Prostate gland (tissue), 2 donors: Measurements from ENCODE around the gene SLC38A10. TPM values are rescaled to one million over a fixed set of nuclear protein-coding genes. Genes with fewer than 3 reads are reported as not detected.

ENCODE experiments used
- DNase-seq: peaks from one replicate; pipeline ENCODE4 v3.0.0-alpha.2; 2019; ENCODE audit warnings: low spot score
- H3K27ac ChIP-seq, 2 donors: fragments of 200-600 bp; sonication (generic); 2 replicates each; pipeline ENCODE4 v1.5.1; 2017 to 2019
- H3K27me3 ChIP-seq: fragments of 200-600 bp; sonication (generic); replicated peaks from 2 replicates; pipeline ENCODE4 v1.5.1; 2019; ENCODE audit not compliant: insufficient read depth
- H3K36me3 ChIP-seq, 2 donors: fragments of 200-600 bp; sonication (generic); 1 replicate in 1 of 2; 2 replicates in 1 of 2; pipeline versions ENCODE4 v1.5.1 to v1.8.1; 2017 to 2019
- H3K4me1 ChIP-seq: fragments of 200-600 bp; sonication (generic); replicated peaks from 2 replicates; pipeline ENCODE4 v1.5.1; 2019
- H3K4me3 ChIP-seq, 2 donors: fragments of 200-600 bp; sonication (generic); 2 replicates each; pipeline ENCODE4 v1.5.1; 2017 to 2019
- H3K9me3 ChIP-seq: fragments of 200-600 bp; sonication (generic); 2 replicates; pipeline ENCODE4 v1.5.1; 2017
- CTCF ChIP-seq, 4 experiments: fragments of 200-600 bp in 2 of 4; fragments of 450-650 bp in 2 of 4; sonication (generic) in 2 of 4; IDR thresholded peaks; 1 replicate in 3 of 4; 2 replicates in 1 of 4; pipeline ENCODE4 v1.5.1; 2016 to 2019; ENCODE audit warnings: antibody characterized with exemption in 4 of 4, mild to moderate bottlenecking in 2 of 4, moderate library complexity in 2 of 4
- POLR2A ChIP-seq: fragments of 450-650 bp; IDR thresholded peaks from one replicate; pipeline ENCODE4 v1.6.1; 2016; ENCODE audit warnings: antibody characterized with exemption, mild to moderate bottlenecking
- POLR2AphosphoS5 ChIP-seq: sonication (generic); formaldehyde crosslinking; IDR thresholded peaks from one replicate; pipeline ENCODE4 v1.6.1; 2017; ENCODE audit warnings: antibody characterized with exemption
- WGBS: methylation state at CpG from one replicate; pipeline ENCODE4 v1.1.5; 2018; 5-methylcytosine and 5-hydroxymethylcytosine counted together
- intact Hi-C: fragments of 100-400 bp; cut with DNase I; formaldehyde crosslinking; loops from one replicate; pipeline ENCODE4 v1.14.2; 2022
- total RNA-seq, 2 donors: library from RNA; depleted of rRNA; stranded (reverse); fragments of >200 nt; gene quantifications; one replicate each; pipeline ENCODE4 v1.1.0, GENCODE V29; 2016

SLC38A10 gene
- total RNA-seq: 100 to 1,000 TPM; 104 to 167 TPM

DNA sequence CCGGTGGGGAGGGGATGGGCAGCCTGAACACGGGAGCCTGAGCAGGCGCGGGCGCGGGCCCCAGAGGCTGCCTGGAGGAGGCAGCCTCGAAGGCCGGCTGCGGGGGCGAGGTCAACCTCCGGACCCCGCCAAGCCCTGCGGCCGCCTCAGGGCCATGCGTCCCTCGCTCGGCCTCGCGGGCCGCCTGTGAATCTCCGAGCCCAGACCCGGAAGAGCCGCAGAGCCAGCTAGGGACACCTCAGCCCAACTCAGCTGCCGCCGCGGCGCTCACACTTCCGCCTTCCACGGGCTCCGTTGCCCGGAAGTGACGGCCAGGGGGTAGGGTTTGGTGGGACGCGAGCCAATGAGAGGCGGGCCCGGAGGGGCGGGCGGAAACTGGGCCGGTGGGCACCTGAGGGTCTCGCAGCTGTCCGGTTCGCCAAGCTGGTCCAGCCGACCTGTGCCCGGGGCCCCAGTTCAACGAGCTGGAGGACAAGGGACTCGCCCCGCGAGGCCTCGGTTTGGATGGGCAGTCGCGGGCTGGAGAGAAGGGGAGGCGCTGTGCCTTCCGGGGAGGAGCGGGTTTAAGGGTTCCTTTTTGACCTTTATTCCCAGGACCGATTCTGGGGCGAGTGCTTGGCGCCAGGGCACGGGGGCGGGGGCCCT lies at the start of gene SLC38A10:
SLC38A10 (minus strand) TSS at position 277 of the 645 bp plus-strand sequence. CDS start 386 bp downstream, outside the sequence.
- WGBS: under 1% methylated on average over 56 of the region's 59 CpGs
- no peaks in the 10 kb centered on the region for H3K27me3 ChIP-seq
- intact Hi-C loops: loop anchor here (2.0 to 5.0 kb wide), 2 partner anchors 42 to 104 kb away; no protein-coding TSS in a partner anchor
- peak; percentile 96 for TF ChIP-seq POLR2AphosphoS5
- TF ChIP-seq CTCF (IDR thresholded peaks at IDR 0.05): peak in 3 of 4 experiments; percentile 25 to 40 (median 27)
- peak; percentile 96 for TF ChIP-seq POLR2A
- H3K9me3 ChIP-seq: no peaks in the 10 kb centered on the region
- peaks cover 2% of the 10 kb centered on the region for H3K4me1 ChIP-seq
- H3K4me3 ChIP-seq: peak within 1 kb of the TSS; percentile 75 to 90
- peak within 1 kb of the TSS; percentile 87 to 95 for H3K27ac ChIP-seq
- peak; percentile 88 for DNase-seq
- no peaks in the 10 kb centered on the region for H3K36me3 ChIP-seq

GRCh38 chr17:81342269-81343070 lies 47.4 kb upstream of the SLC38A10 start:
- 2% methylated on average over 54 of the region's 55 CpGs for WGBS
- intact Hi-C loops: loop anchor here (1.0 kb wide), 1 partner anchor 55 kb away; no protein-coding TSS in a partner anchor
- no peak for DNase-seq

DNA sequence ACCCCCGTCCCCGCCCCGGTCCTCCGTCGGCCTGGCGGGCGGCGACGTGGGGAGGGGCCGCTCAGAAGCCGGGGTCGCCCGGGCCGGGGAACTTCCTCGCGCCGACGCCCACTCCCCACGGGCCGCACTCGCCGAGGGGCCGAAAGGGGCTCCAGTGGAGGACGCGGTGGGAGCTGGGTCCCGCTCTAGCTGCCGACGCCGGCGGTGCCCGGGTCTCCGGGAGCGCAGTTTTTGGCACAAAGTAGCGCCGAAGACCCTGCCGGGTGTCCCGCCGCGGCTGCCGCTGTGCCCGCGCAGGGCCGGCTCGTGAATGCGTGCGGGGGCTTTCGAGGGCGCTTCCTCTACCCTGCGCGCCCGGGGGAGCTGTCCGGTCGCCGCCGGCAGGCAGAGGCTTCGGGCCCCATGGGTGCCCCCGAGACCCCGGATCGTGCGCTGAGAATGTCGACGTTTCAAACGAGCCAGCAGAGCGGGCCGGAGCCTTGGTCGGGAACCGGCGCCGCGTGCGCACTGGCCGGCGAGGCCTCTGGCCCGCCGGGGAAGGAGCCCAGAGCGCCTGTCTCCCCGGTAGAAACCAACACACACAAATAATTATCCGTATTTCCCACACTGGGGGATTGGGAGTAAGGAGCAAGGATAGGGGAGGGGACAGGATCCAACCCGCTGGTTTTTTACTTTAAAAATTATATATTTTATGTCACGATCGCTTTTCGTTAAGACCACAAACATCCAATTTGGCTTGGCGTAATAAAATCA lies 46.6 kb upstream of the SLC38A10 start:
- H3K4me1 ChIP-seq: peaks cover 22% of the 10 kb centered on the region
- TF ChIP-seq POLR2A: no peak
- no peak for TF ChIP-seq POLR2AphosphoS5
- no peak for TF ChIP-seq CTCF (IDR thresholded peaks at IDR 0.05)
- peak overlapping the region; percentile 83 to 90 for H3K4me3 ChIP-seq
- intact Hi-C loops: loop anchor here (1.0 kb wide), 1 partner anchor 56 kb away; no protein-coding TSS in a partner anchor
- no peaks in the 10 kb centered on the region for H3K36me3 ChIP-seq
- no peak for DNase-seq
- peak overlapping the region; percentile 99 to 100 for H3K27ac ChIP-seq
- H3K27me3 ChIP-seq: no peaks in the 10 kb centered on the region
- WGBS: 3% methylated on average over 78 of the region's 83 CpGs
- H3K9me3 ChIP-seq: no peaks in the 10 kb centered on the region

More at GRCh38 chr17:81342269-81343070, 47.4 kb upstream of the SLC38A10 start:
- Histone ChIP-seq H3K36me3 (no peaks in the 10 kb centered on the region), H3K27me3 (no peaks in the 10 kb centered on the region), H3K9me3 (no peaks in the 10 kb centered on the region), H3K27ac (peak overlapping the region; percentile 99 to 100), H3K4me1 (peaks cover 15% of the 10 kb centered on the region), H3K4me3 (peak overlapping the region; percentile 83 to 90)
- no peak for TF ChIP-seq POLR2AphosphoS5
- TF ChIP-seq CTCF (IDR thresholded peaks at IDR 0.05): no peak
- TF ChIP-seq POLR2A: no peak

DNA sequence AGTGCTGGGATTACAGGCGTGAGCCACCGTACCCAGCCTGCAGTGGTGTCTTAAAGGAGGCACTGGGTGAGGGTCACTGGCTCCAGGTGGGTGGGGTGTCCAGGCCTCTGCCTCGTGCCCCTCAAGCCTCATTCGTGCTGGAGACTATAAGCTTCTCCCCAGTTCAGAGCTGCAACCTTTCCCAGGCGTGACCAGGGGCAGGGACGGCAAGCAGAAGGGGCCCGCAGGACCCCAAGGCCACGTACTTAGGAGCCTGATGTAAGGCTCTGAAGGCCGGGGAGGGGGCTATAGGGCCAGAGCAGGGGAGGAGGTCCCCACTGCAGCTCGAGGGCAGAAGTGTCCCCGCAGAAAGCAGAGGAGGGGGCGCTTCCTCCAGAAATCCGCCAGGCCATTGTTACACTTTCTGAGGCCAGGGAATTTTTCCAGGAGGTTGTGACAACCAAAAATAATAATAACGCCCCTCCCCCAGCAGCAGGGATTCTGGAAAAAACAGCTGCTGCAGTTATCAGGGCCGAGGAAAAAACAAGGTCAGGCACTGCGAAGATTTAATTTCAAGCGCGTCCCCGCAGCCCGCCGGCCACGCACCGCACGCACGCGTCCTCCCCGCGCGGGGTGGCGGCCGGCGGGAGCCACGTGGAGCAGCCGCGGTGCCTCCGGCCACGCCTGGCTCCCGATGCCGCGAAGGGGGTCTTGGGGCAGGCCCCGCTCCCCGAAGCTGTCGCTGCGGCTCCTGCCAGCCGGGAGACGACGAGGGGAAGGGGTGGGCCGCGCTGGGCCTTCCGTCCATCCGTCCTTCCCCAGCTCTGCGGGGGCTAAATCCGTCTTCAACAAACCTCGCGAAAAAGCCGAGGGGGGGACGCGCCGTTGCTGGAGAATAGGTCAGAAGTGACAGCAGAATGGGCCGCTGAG lies 45.8 kb upstream of the SLC38A10 start:
- Histone ChIP-seq H3K4me3 (peak overlapping the region; percentile 83 to 90), H3K36me3 (no peaks in the 10 kb centered on the region), H3K27me3 (no peaks in the 10 kb centered on the region), H3K4me1 (peaks cover 22% of the 10 kb centered on the region), H3K27ac (peak overlapping the region; percentile 99 to 100), H3K9me3 (no peaks in the 10 kb centered on the region)
- 12% methylated on average over 58 of the region's 60 CpGs for WGBS
- TF ChIP-seq POLR2AphosphoS5 (no peak), CTCF (IDR thresholded peaks at IDR 0.05) (no peak), POLR2A (no peak)
- intact Hi-C loops: no loop called here
- no peak for DNase-seq
